ENCODE measurements around the gene PIEZO2.
"Not testable (repeated sequence)": the region's sequence is repeated elsewhere in the genome, so short reads cannot be mapped to it uniquely, and the experiment has no call there.

PIEZO2 gene

GRCh38 chr18:10661317-10661716 is 488.1 kb downstream of the PIEZO2 start:
- DNase-seq = no peak

DNA sequence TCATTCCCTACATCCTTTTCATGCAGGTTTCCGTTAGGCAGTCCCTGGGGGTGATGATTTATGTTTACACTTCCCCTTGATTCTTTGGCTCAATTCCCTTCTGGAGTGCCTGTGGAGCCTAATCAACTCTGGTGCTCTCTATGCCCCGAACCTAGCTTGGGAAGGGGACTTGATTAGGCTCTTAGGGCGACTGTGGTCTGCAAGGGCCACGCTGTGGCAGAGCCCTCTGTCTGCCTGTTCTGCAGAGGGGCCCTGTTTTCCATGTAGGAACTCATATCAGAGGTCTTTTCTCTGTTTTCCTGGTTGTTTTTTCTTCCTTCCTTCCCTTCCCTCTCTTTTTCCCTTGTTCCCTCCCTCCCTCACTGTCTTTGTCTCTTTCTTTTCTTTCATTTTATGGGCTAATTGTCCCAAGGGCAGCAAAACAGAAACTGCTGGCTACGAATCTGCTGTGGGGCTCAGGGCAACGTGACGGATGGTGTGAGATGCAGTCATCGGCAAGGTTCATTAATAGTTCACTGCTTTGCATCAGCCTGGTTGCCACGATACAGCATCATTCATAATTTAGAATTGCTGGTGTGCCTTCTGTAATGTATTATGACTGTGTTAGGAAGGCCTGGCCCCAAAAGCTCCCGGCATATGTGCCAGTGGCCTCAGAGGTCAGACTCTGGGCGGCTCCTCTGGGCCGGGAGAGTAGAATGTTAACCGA is 489.0 kb downstream of the PIEZO2 start:
- DNase-seq = no peak

- no peak for DNase-seq
Observed at GRCh38 chr18:10659594-10659993, 489.8 kb downstream of the PIEZO2 start.

GRCh38 chr18:10659000-10659399 is 490.4 kb downstream of the PIEZO2 start:
- no peak for DNase-seq

DNA sequence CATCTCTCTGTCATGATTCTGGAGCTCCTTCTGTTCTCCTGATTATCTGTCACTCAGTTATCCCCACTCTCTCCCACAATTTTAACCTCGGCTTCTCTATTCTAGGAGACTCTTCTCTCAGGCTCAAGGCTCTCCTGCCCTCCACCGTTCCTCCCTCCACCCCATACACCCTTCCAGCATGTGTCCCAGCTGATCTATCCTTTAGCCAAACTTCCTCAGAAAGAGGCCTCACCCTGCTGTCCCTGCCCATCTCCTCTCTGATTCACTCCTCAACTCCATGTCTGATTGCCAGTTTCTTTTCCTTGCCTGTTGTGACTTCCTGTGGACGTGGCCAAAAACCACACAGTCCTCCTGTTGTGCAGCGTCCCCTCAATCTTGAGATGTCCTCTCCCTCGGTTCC is 505.4 kb downstream of the PIEZO2 start:
- DNase-seq = not testable (repeated sequence)

DNA sequence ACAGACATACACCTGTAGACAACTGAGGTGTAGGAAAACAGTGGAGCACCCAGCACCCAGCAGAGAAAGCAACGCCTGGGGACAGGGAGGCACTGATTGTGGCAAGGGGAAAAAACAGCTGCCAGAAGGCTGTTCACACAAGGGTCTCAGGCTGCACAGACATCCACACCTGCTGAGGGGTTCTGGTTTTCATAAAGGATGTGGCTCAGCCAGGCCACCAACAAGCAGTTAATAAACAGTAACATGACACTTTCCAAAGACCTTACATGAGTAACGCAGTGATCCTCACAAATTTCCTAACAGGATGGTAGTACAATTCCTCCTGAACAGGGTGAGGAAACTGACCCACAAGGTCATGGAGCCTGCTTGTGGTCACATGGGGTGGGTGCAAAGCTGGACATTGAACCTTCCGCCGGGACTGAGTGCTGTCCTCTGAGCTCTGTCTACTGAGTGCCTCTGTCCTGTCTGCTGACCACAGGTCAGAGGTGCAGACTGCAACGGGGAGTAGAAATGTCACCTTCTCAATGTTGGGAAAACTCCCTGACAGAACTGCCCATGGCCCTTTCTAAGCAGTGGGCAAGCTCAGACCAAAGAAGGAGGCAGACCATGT is 506.3 kb downstream of the PIEZO2 start:
- DNase-seq = not testable (repeated sequence)

- not testable (repeated sequence) for DNase-seq
Observed at GRCh38 chr18:10638539-10638885, 510.9 kb downstream of the PIEZO2 start.

- DNase-seq = not testable (repeated sequence)
Observed at GRCh38 chr18:10637858-10638538, 511.4 kb downstream of the PIEZO2 start.

- peak; percentile 14 to 24 for DNase-seq
Observed at GRCh38 chr18:10629076-10629475, 520.3 kb downstream of the PIEZO2 start.

DNA sequence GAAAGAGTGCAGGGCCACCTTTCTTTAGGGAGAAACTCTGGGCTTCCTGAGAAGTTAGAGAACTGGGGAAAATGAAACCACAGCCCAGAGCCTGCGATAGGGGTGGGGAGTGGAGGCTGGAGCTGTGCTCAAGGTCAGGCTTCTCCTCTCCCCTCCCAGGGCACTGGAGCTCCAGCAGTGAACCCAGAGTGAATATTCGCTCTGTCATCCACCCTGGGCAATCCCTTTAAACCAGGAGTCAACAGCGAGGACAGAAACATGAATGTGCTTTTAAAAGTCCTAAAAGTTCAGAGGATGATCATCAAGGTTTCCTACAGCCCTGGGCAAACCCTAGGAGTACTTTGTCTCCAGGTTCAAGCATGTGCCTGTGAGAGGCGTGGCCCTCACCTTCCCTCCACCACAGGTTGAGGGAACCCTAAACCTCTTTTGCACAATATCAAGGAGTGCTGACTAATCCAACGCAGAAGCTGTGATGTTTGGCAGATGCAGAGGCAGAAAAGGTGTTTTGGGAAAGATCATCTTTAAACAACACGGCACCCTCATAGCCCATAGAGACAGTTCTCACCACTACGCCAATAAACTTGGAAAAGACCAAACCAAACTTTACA is 522.7 kb downstream of the PIEZO2 start:
- not testable (repeated sequence) for DNase-seq

GRCh38 chr18:10623606-10624005 is 525.8 kb downstream of the PIEZO2 start:
- not testable (repeated sequence) for DNase-seq

DNA sequence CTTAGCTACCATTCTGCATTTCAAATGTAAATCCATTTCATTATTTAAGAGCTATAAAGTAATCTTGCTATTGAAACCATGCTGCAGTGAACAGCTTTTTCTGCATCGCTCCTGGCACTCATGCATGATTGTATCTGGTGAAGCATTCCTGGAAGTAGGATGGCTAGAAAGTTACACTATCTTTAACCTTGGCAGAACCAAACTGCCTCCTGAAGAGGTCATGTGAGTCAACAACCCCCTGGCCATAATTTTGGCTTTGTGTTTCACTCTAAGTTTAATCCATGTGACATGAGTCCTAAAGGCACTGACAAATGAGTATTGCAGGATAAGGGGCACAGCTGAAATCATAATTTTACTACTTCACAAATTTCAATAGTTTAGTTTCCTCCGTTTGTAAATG is 526.4 kb downstream of the PIEZO2 start:
- DNase-seq = not testable (repeated sequence)

DNA sequence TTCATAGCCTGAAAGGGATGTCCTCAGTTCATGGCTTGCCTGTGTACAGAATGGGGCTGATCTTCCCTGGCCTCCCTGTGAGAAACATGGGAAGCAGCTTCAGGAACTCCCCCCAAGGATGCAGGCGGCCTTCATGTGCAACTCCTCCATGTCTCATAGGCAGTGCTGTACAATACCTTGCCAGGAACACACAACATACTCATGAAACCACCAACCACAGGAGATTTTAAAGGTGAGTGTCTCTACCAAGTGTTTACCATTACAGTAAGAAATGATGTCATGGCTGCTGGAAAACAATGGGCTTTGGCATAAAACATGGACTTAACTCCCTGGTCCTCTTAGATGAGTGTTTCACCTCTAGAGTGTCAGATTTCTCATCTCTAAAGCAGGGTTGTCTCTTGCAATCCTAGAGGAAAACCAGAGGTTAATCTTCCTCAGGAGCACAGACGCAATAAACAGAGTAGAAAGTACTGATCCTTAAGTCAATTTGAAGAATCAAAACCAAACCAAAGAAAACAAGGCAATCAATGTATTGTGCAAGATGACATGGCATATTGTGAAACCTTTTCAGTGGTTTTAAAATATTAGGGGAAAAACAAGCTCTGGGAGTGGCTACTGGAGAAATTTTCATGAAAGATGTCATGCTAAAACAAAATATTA is 528.6 kb downstream of the PIEZO2 start:
- DNase-seq = peak; percentile 9 to 23
